ENCODE data around the gene SKAP1.
"Not testable (repeated sequence)": the region's sequence is repeated elsewhere in the genome, so short reads cannot be mapped to it uniquely, and the experiment has no call there.

The SKAP1 gene

GRCh38 chr17:48299760-48300159 lies 130.3 kb downstream of the SKAP1 start:
- H3K27me3 ChIP-seq (ENCODE audit: insufficient read depth, low read length) = peaks cover 61% of the 10 kb centered on the region
- no peak overlapping the region for H3K4me3 ChIP-seq (ENCODE audit: low read depth, low read length)
- no peak overlapping the region for H3K27ac ChIP-seq (ENCODE audit: low read depth, low read length)
- H3K36me3 ChIP-seq (ENCODE audit: insufficient read depth, low read length) = no peaks in the 10 kb centered on the region
- H3K4me1 ChIP-seq (ENCODE audit: control insufficient read depth, insufficient read depth, low read length, unreplicated experiment) = peaks cover 6% of the 10 kb centered on the region
- no peak overlapping the region for H2AFZ ChIP-seq (ENCODE audit: low read length, unreplicated experiment)
- H3K79me2 ChIP-seq (ENCODE audit: control insufficient read depth, insufficient read depth, low read length, unreplicated experiment) = no peaks in the 10 kb centered on the region

DNA sequence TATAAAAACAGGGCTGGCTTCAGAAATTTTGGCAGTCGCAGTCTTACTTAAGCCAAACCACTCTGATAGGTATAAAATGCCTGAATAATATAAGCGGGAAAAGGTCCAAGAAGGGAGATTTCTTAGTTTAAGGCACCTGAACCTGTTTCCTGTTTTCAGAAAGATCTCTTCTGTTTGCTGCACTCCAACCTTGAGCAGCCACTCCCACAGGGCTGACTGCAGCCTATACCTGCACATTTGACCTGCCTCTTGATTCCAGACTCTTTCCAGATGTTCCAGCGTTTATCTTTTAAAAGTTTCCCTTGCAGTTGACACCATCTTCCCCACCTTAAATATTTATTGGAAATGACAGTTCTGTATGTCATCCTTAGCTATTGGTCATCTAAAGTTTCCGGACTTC lies 132.2 kb downstream of the SKAP1 start:
- Histone ChIP-seq H3K4me1 (ENCODE audit: control insufficient read depth, insufficient read depth, low read length, unreplicated experiment) (peaks cover 8% of the 10 kb centered on the region), H2AFZ (ENCODE audit: low read length, unreplicated experiment) (no peak overlapping the region), H3K4me3 (ENCODE audit: low read depth, low read length) (no peak overlapping the region), H3K27ac (ENCODE audit: low read depth, low read length) (no peak overlapping the region), H3K27me3 (ENCODE audit: insufficient read depth, low read length) (peaks cover 41% of the 10 kb centered on the region), H3K79me2 (ENCODE audit: control insufficient read depth, insufficient read depth, low read length, unreplicated experiment) (no peaks in the 10 kb centered on the region), H3K36me3 (ENCODE audit: insufficient read depth, low read length) (no peaks in the 10 kb centered on the region)

DNA sequence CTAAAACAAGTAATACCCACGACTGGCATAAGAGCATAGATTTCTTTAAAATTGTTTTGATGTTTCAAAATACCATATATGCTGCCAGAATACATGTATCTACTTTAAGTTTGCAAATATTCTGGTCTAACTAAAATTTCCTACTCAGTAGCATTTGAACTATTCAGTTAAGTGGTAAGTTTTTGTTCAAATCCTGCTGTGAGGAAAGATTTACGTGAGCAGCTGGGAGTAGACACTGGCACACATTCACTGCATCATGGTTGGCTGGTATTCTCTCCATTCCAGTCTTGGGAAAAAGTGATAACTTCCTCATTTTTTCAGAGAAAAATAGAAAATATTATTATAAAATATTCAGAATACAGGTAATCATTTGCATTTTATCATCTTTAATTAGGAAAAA lies 133.6 kb downstream of the SKAP1 start:
- H3K4me3 ChIP-seq (ENCODE audit: low read depth, low read length) = no peak overlapping the region
- no peaks in the 10 kb centered on the region for H3K36me3 ChIP-seq (ENCODE audit: insufficient read depth, low read length)
- peaks cover 39% of the 10 kb centered on the region for H3K27me3 ChIP-seq (ENCODE audit: insufficient read depth, low read length)
- H3K27ac ChIP-seq (ENCODE audit: low read depth, low read length) = no peak overlapping the region
- H3K79me2 ChIP-seq (ENCODE audit: control insufficient read depth, insufficient read depth, low read length, unreplicated experiment) = no peaks in the 10 kb centered on the region
- H2AFZ ChIP-seq (ENCODE audit: low read length, unreplicated experiment) = no peak overlapping the region
- peaks cover 8% of the 10 kb centered on the region for H3K4me1 ChIP-seq (ENCODE audit: control insufficient read depth, insufficient read depth, low read length, unreplicated experiment)

DNA sequence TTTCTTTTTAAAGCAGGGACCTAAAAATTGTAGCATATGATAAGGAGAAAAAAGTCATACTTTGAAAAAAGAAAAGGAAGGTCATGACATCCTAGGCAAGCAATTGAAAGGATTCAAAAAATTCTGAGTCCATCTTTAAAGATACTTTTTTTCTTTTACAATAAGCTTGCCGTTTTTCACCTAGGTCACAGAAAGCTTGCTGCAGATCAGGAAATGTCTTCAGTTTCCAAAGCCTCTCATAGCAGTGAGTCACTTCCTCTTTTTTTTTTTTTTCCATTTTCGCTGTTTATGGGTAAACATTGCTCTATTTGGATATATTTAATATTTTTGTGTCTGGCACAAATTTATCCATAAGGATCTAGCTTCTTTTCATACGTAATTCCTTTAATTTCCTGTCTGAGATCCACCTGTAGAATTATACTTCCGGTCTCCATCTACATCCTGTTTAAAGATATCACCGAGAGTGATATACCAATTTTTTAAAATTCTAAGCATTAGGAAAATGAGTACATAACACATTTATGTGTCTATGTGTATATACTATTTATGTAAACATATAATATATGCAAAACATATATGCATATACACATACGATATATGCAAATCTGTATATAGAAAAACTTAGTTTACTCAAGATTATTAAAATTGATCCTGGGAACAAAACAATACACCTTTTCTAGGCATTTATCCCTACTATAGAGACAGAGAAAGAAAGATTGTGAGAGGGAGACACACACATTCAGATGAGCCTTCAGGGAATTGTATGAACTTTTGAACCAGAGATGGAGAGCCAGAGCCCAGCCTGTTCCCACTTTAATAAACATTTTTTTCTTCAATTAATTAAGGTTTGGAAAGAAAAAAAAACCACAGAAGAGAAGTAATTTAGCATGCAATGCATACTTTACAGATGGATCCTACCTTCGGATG lies 134.4 kb downstream of the SKAP1 start:
- peaks cover 38% of the 10 kb centered on the region for H3K27me3 ChIP-seq (ENCODE audit: insufficient read depth, low read length)
- H3K27ac ChIP-seq (ENCODE audit: low read depth, low read length) = no peak overlapping the region
- H2AFZ ChIP-seq (ENCODE audit: low read length, unreplicated experiment) = peak overlapping the region; percentile 72
- H3K36me3 ChIP-seq (ENCODE audit: insufficient read depth, low read length) = no peaks in the 10 kb centered on the region
- peak overlapping the region; percentile 13; the same call in 1 of the 2 replicates for H3K4me3 ChIP-seq (ENCODE audit: low read depth, low read length)
- peaks cover 8% of the 10 kb centered on the region for H3K4me1 ChIP-seq (ENCODE audit: control insufficient read depth, insufficient read depth, low read length, unreplicated experiment)
- no peaks in the 10 kb centered on the region for H3K79me2 ChIP-seq (ENCODE audit: control insufficient read depth, insufficient read depth, low read length, unreplicated experiment)

DNA sequence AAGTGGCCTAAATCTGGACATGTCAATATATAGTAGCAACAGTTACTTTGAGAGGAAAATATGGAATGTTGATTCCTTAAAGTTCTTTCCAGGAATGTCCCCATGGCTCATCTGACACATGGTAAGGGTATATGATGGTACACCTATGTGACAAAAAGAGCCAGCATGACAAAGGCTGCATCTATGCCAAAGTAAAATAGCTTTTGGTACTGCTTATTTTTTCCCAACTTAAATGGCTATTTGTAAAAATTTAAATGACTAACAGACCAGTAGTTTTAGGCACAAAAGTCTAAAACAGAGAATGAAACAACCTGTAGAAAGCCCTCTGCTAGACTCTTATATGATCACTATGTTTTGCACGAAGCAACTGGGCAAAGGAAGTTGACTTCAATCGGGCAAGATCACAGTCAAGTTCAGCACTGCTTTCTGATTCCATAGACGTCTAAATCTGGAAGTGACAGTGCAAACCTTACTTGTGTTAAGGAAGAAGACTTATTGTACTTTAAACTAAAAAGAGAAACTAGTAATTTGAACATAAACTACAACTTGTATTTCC lies 135.1 kb downstream of the SKAP1 start:
- peak overlapping the region; percentile 72 for H2AFZ ChIP-seq (ENCODE audit: low read length, unreplicated experiment)
- peak overlapping the region; percentile 13; the same call in 1 of the 2 replicates for H3K4me3 ChIP-seq (ENCODE audit: low read depth, low read length)
- H3K27me3 ChIP-seq (ENCODE audit: insufficient read depth, low read length) = peaks cover 33% of the 10 kb centered on the region
- H3K27ac ChIP-seq (ENCODE audit: low read depth, low read length) = no peak overlapping the region
- no peaks in the 10 kb centered on the region for H3K79me2 ChIP-seq (ENCODE audit: control insufficient read depth, insufficient read depth, low read length, unreplicated experiment)
- no peaks in the 10 kb centered on the region for H3K36me3 ChIP-seq (ENCODE audit: insufficient read depth, low read length)
- peaks cover 8% of the 10 kb centered on the region for H3K4me1 ChIP-seq (ENCODE audit: control insufficient read depth, insufficient read depth, low read length, unreplicated experiment)

GRCh38 chr17:48294020-48294805 lies 135.8 kb downstream of the SKAP1 start:
- no peak overlapping the region for H3K27ac ChIP-seq (ENCODE audit: low read depth, low read length)
- no peak overlapping the region for H2AFZ ChIP-seq (ENCODE audit: low read length, unreplicated experiment)
- H3K4me3 ChIP-seq (ENCODE audit: low read depth, low read length) = no peak overlapping the region
- H3K36me3 ChIP-seq (ENCODE audit: insufficient read depth, low read length) = no peaks in the 10 kb centered on the region
- H3K79me2 ChIP-seq (ENCODE audit: control insufficient read depth, insufficient read depth, low read length, unreplicated experiment) = no peaks in the 10 kb centered on the region
- peaks cover 8% of the 10 kb centered on the region for H3K4me1 ChIP-seq (ENCODE audit: control insufficient read depth, insufficient read depth, low read length, unreplicated experiment)
- peaks cover 28% of the 10 kb centered on the region for H3K27me3 ChIP-seq (ENCODE audit: insufficient read depth, low read length)

DNA sequence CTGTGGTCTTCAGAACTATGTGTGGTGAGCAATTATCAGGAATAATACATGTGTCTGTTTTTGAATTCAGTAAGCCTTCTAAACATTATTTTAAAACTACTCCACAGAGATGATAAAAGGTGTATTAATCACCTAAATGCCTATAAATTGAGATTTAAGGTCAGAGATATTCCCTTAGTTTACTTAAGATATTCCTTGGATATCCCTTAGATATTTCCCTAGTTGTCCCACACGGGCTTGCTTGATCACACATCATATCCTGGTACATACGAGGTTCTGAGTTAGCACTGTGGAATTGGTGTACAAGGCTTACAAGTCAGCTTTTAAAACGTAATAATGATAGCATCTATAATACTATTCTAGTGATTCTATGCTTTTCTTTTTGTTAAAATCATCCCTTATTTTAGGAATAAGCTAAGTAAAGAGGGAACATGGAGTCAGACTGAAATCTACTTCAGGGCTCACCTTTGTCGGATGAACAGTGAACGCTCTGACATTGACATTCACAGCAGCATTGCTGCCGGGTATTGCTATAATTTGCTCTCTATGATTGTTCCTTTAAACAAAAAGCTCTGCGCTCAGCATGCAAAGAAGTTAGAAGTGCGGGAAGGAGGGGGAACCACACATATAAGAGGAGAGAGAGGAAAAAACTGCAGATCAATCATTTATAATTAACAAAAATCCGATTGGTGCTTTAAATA lies 136.5 kb downstream of the SKAP1 start:
- Histone ChIP-seq H3K27ac (ENCODE audit: low read depth, low read length) (no peak overlapping the region), H3K36me3 (ENCODE audit: insufficient read depth, low read length) (no peaks in the 10 kb centered on the region), H3K27me3 (ENCODE audit: insufficient read depth, low read length) (peaks cover 20% of the 10 kb centered on the region), H3K79me2 (ENCODE audit: control insufficient read depth, insufficient read depth, low read length, unreplicated experiment) (no peaks in the 10 kb centered on the region), H3K4me3 (ENCODE audit: low read depth, low read length) (no peak overlapping the region), H2AFZ (ENCODE audit: low read length, unreplicated experiment) (no peak overlapping the region), H3K4me1 (ENCODE audit: control insufficient read depth, insufficient read depth, low read length, unreplicated experiment) (peaks cover 8% of the 10 kb centered on the region)

DNA sequence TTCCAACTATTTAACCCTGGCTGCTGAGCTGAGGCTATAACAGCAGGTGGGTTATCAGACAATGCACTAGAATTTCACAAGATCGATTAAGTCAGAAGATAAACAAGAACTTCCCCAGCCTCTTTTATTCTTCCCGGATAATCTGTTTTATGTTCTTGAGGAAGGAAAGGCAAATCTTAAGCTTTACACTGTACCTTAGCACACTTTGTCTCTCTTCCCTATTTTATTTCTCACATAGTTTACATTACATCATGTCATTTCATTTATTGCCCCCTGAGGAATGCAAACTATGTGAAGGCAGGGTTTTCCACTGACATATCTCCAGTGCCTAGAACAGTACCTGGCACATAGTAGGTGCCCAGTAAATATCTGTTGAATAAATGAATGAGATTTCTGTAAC lies 139.6 kb downstream of the SKAP1 start:
- no peak overlapping the region for H3K4me3 ChIP-seq (ENCODE audit: low read depth, low read length)
- no peak overlapping the region for H3K27ac ChIP-seq (ENCODE audit: low read depth, low read length)
- no peaks in the 10 kb centered on the region for H3K79me2 ChIP-seq (ENCODE audit: control insufficient read depth, insufficient read depth, low read length, unreplicated experiment)
- no peaks in the 10 kb centered on the region for H3K36me3 ChIP-seq (ENCODE audit: insufficient read depth, low read length)
- H3K27me3 ChIP-seq (ENCODE audit: insufficient read depth, low read length) = peaks cover 25% of the 10 kb centered on the region
- peaks cover 8% of the 10 kb centered on the region for H3K4me1 ChIP-seq (ENCODE audit: control insufficient read depth, insufficient read depth, low read length, unreplicated experiment)
- H2AFZ ChIP-seq (ENCODE audit: low read length, unreplicated experiment) = no peak overlapping the region

GRCh38 chr17:48286917-48287316 lies 143.1 kb downstream of the SKAP1 start:
- H3K27me3 ChIP-seq (ENCODE audit: insufficient read depth, low read length) = peaks cover 24% of the 10 kb centered on the region
- H3K27ac ChIP-seq (ENCODE audit: low read depth, low read length) = not testable (repeated sequence)

DNA sequence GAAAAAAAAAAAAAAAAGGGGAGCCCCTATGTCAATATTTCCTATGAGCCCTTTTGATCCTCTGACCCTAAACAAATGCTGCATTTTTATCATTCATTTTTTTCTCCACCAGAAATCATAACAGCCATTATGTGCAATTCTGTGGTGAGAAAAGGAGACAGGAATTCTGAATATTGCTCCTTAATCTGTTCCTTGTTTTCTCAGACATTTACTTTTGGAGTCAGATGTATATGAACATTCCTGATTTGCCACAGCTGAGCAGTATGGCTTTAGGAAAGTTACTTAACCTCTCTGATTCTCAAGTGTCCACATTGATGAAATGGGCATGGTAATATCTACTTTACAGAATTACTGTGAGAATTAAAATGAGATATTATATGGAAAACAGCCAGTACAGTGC lies 144.4 kb downstream of the SKAP1 start:
- H3K79me2 ChIP-seq (ENCODE audit: control insufficient read depth, insufficient read depth, low read length, unreplicated experiment) = no peaks in the 10 kb centered on the region
- H2AFZ ChIP-seq (ENCODE audit: low read length, unreplicated experiment) = no peak overlapping the region
- H3K27ac ChIP-seq (ENCODE audit: low read depth, low read length) = no peak overlapping the region
- H3K4me3 ChIP-seq (ENCODE audit: low read depth, low read length) = no peak overlapping the region
- H3K27me3 ChIP-seq (ENCODE audit: insufficient read depth, low read length) = peaks cover 16% of the 10 kb centered on the region
- H3K4me1 ChIP-seq (ENCODE audit: control insufficient read depth, insufficient read depth, low read length, unreplicated experiment) = no peaks in the 10 kb centered on the region
- no peaks in the 10 kb centered on the region for H3K36me3 ChIP-seq (ENCODE audit: insufficient read depth, low read length)

More at GRCh38 chr17:48286917-48287316, 143.1 kb downstream of the SKAP1 start:
- H3K36me3 ChIP-seq (ENCODE audit: insufficient read depth, low read length); H3K4me3 ChIP-seq (ENCODE audit: low read depth, low read length); H3K79me2 ChIP-seq (ENCODE audit: control insufficient read depth, insufficient read depth, low read length, unreplicated experiment); H3K4me1 ChIP-seq (ENCODE audit: control insufficient read depth, insufficient read depth, low read length, unreplicated experiment); H2AFZ ChIP-seq (ENCODE audit: low read length, unreplicated experiment): not testable (repeated sequence)
